Spleen (tissue), 11 donors: ENCODE measurements around the gene IRX2. TPM values are rescaled to one million over a fixed set of nuclear protein-coding genes. Genes with fewer than 3 reads are reported as not detected.

Experiments
- DNase-seq: peaks from one replicate; pipeline ENCODE4 v3.0.0-alpha.2; 2020
- H3K27ac ChIP-seq, 8 donors: fragments of 200-600 bp; sonication (generic) in 7 of 8; 1 replicate in 4 of 8; 2 replicates in 4 of 8; pipeline versions ENCODE4 v1.5.0 to v1.8.0; 2016 to 2021; ENCODE audit warnings: inconsistent platforms in 4 of 8, mild to moderate bottlenecking in 4 of 8, moderate library complexity in 1 of 8
- H3K27me3 ChIP-seq, 7 donors: fragments of 200-600 bp; sonication (generic) in 6 of 7; replicated peaks in 1 of 7; 1 replicate in 4 of 7; 2 replicates in 3 of 7; pipeline versions ENCODE4 v1.5.0 to v1.8.0; 2016 to 2021; ENCODE audit warnings: inconsistent platforms in 3 of 7, mild to moderate bottlenecking in 1 of 7
- H3K36me3 ChIP-seq, 6 donors: fragments of 200-600 bp; sonication (generic) in 5 of 6; 1 replicate in 4 of 6; 2 replicates in 2 of 6; pipeline versions ENCODE4 v1.5.0 to v1.8.0; 2016 to 2021; ENCODE audit warnings: inconsistent platforms in 2 of 6
- H3K4me1 ChIP-seq, 6 donors: fragments of 200-600 bp; sonication (generic) in 5 of 6; 1 replicate in 3 of 6; 2 replicates in 3 of 6; pipeline versions ENCODE4 v1.5.0 to v1.8.0; 2016 to 2021; ENCODE audit warnings: inconsistent platforms in 3 of 6
- H3K4me3 ChIP-seq, 8 donors: fragments of 200-600 bp; sonication (generic) in 7 of 8; 1 replicate in 4 of 8; 2 replicates in 4 of 8; pipeline versions ENCODE4 v1.5.0 to v1.8.0; 2016 to 2021; ENCODE audit warnings: inconsistent platforms in 4 of 8, mild to moderate bottlenecking in 4 of 8, moderate library complexity in 2 of 8
- H3K9me3 ChIP-seq, 8 donors: fragments of 200-600 bp; sonication (generic) in 7 of 8; 1 replicate in 4 of 8; 2 replicates in 4 of 8; pipeline versions ENCODE4 v1.5.0 to v1.8.0; 2016 to 2021; ENCODE audit warnings: inconsistent platforms in 4 of 8
- CTCF ChIP-seq, 11 experiments: fragments of 200-600 bp in 7 of 11; fragments of 450-650 bp in 4 of 11; sonication (generic) in 4 of 11; IDR thresholded peaks in 8 of 11; conservative IDR thresholded peaks in 3 of 11; 1 replicate in 7 of 11; 2 replicates in 4 of 11; pipeline versions ENCODE4 v1.4.0 to v1.8.0; 2016 to 2021; ENCODE audit warnings: antibody characterized with exemption in 11 of 11, inconsistent platforms in 4 of 11, mild to moderate bottlenecking in 1 of 11
- POLR2A ChIP-seq, 3 donors: fragments of 450-650 bp; IDR thresholded peaks; one replicate each; pipeline ENCODE4 v1.5.1; 2017; ENCODE audit warnings: antibody characterized with exemption in 3 of 3, mild to moderate bottlenecking in 1 of 3
- POLR2AphosphoS5 ChIP-seq, 3 donors: sonication (generic); formaldehyde crosslinking; IDR thresholded peaks; one replicate each; pipeline ENCODE4 v1.5.1; 2017; ENCODE audit warnings: antibody characterized with exemption in 3 of 3
- WGBS, 5 donors: extraction: QIAGEN DNeasy Blood & Tissue Kit in 3 of 5; methylation state at CpG; one replicate each; pipeline versions ENCODE4 v1.1.5 to v1.1.7; 2013 to 2018; 5-methylcytosine and 5-hydroxymethylcytosine counted together
- intact Hi-C: fragments of 100-400 bp; cut with DNase I; formaldehyde crosslinking; loops from one replicate; pipeline ENCODE4 v1.15.0; 2023; ENCODE audit warnings: low total_unique reads
- polyA plus RNA-seq, 3 donors: library from polyadenylated mRNA; stranded (reverse); fragments of 200-250 nt; gene quantifications; one replicate each; pipeline ENCODE4 v1.2.1, GENCODE V29; 2013
- total RNA-seq, 7 donors: library from RNA; depleted of rRNA in 3 of 7; stranded (reverse); fragments of >200 nt in 3 of 7; fragmentation: NEBNext Ultra II Directional in 4 of 7; extraction: Animal tissue kit (Norgen Biotek cat#: 25700) in 4 of 7; gene quantifications; one replicate each; pipeline versions ENCODE4 v1.1.0 to v1.2.1, GENCODE V29; 2016 to 2021
- donor health status: healthy with polysubstance abuse.
- donor health status: DM: no; HTN: no; CAD: no; lungs with moderate emphysema.
- donor health status: DM: no; HTN: no; CAD: no.
- donor health status: Bipolar disorder and iron deficiency.
- donor health status: healthy.
- donor health status: DM: no; HTN: no; CAD: no.
- donor health status: DM: yes; HTN: yes; CAD: no.

Gene IRX2
- total and polyA plus RNA-seq, 10 donors = 0.03 to 0.26 (median 0.13) TPM; not detected in 7

- no peak for DNase-seq
- intact Hi-C loops = no loop called here
- Histone ChIP-seq H3K36me3 (no peaks in the 10 kb centered on the region), H3K4me3 (no peak overlapping the region), H3K27me3 (peaks cover 0 to 52% (median 0%) of the 10 kb centered on the region in 7 donors), H3K4me1 (no peaks in the 10 kb centered on the region), H3K9me3 (no peaks in the 10 kb centered on the region), H3K27ac (no peak overlapping the region)
- WGBS, 5 donors = 67 to 81% (median 79%) methylated on average over 7 of the region's 7 CpGs
- TF ChIP-seq CTCF (IDR thresholded peaks at IDR 0.05 in 8 of 11, conservative IDR thresholded peaks at IDR 0.05 in 3 of 11) = no peak
- TF ChIP-seq POLR2A (IDR thresholded peaks at IDR 0.05) = no peak
- TF ChIP-seq POLR2AphosphoS5 (IDR thresholded peaks at IDR 0.05) = no peak
These were observed 22.3 kb downstream of the IRX2 start for GRCh38 chr5:2729189-2729588.

GRCh38 chr5:2727550-2727949 is 23.9 kb downstream of the IRX2 start:
- Histone ChIP-seq H3K27me3 (peaks cover 0 to 54% (median 0%) of the 10 kb centered on the region in 7 donors), H3K9me3 (no peaks in the 10 kb centered on the region), H3K36me3 (no peaks in the 10 kb centered on the region), H3K27ac (no peak overlapping the region), H3K4me1 (no peaks in the 10 kb centered on the region), H3K4me3 (no peak overlapping the region)
- intact Hi-C loops = no loop called here
- TF ChIP-seq CTCF (IDR thresholded peaks at IDR 0.05 in 8 of 11, conservative IDR thresholded peaks at IDR 0.05 in 3 of 11) (no peak), POLR2AphosphoS5 (IDR thresholded peaks at IDR 0.05) (no peak), POLR2A (IDR thresholded peaks at IDR 0.05) (no peak)
- DNase-seq = no peak
- 73 to 81% (median 75%) methylated on average over 19 of the region's 19 CpGs for WGBS, 5 donors

GRCh38 chr5:2725980-2726765 is 25.3 kb downstream of the IRX2 start:
- no peaks in the 10 kb centered on the region for H3K4me1 ChIP-seq
- H3K9me3 ChIP-seq = no peaks in the 10 kb centered on the region
- H3K27ac ChIP-seq = no peak overlapping the region
- DNase-seq = no peak
- H3K27me3 ChIP-seq = peaks cover 0 to 42% (median 0%) of the 10 kb centered on the region in 7 donors
- intact Hi-C loops = no loop called here
- no peak for TF ChIP-seq POLR2A (IDR thresholded peaks at IDR 0.05)
- no peak for TF ChIP-seq CTCF (IDR thresholded peaks at IDR 0.05 in 8 of 11, conservative IDR thresholded peaks at IDR 0.05 in 3 of 11)
- TF ChIP-seq POLR2AphosphoS5 (IDR thresholded peaks at IDR 0.05) = no peak
- WGBS, 5 donors = 83 to 90% (median 86%) methylated on average over 23 of the region's 23 CpGs
- H3K36me3 ChIP-seq = no peaks in the 10 kb centered on the region
- H3K4me3 ChIP-seq = no peak overlapping the region

GRCh38 chr5:2724831-2725230 is 26.6 kb downstream of the IRX2 start:
- Histone ChIP-seq H3K27me3 (peaks cover 0 to 42% (median 0%) of the 10 kb centered on the region in 7 donors), H3K4me3 (no peak overlapping the region), H3K9me3 (no peaks in the 10 kb centered on the region), H3K36me3 (no peaks in the 10 kb centered on the region), H3K27ac (no peak overlapping the region), H3K4me1 (no peaks in the 10 kb centered on the region)
- DNase-seq = no peak
- 80 to 88% (median 85%) methylated on average over 5 of the region's 5 CpGs for WGBS, 5 donors
- TF ChIP-seq POLR2AphosphoS5 (IDR thresholded peaks at IDR 0.05) = no peak
- TF ChIP-seq POLR2A (IDR thresholded peaks at IDR 0.05) = no peak
- TF ChIP-seq CTCF (IDR thresholded peaks at IDR 0.05 in 8 of 11, conservative IDR thresholded peaks at IDR 0.05 in 3 of 11) = no peak
- intact Hi-C loops = no loop called here
